H1 (cell line): ENCODE results near the gene CYB561. TPM values are rescaled to one million over a fixed set of nuclear protein-coding genes. Genes with fewer than 3 reads are reported as not detected.

Source experiments
- CTCF ChIA-PET: fragments of 300-600 bp; sonication (Branson Sonifier 250); formaldehyde crosslinking; loops from one replicate; lab custom pipeline; 2021; ENCODE audit not compliant: partially characterized antibody; lab: Charles Lee
- POLR2A ChIA-PET: fragments of 300-600 bp; sonication (Branson Sonifier 250); formaldehyde crosslinking; loops from one replicate; lab custom pipeline; 2021; ENCODE audit warnings: inconsistent platforms; ENCODE audit not compliant: partially characterized antibody; lab: Charles Lee
- DNase-seq, 2 experiments: peaks; one replicate each; pipeline versions ENCODE4 v3.0.0 to v3.0.0-alpha.2; 2010 to 2022; ENCODE audit warnings: low spot score in 2 of 2, low read depth in 1 of 2, mixed read lengths in 1 of 2
- FAIRE-seq: peaks from 2 replicates; lab custom pipeline; 2011; peaks lifted over from hg19 to GRCh38; lab: Jason Lieb, UNC
- H2AFZ ChIP-seq: 2 replicates; pipeline ENCODE4 v1.8.1; 2012; ENCODE audit warnings: low read length, inconsistent platforms
- H2AK5ac ChIP-seq: 2 replicates; pipeline ENCODE4 v1.6.1; 2013; ENCODE audit warnings: low read depth, low read length
- H2BK120ac ChIP-seq: replicated peaks from 2 replicates; pipeline ENCODE3; 2013; ENCODE audit warnings: low read depth, low read length, inconsistent platforms
- H2BK12ac ChIP-seq: 2 replicates; pipeline ENCODE4 v1.6.1; 2013; ENCODE audit warnings: low read depth, low read length
- H2BK15ac ChIP-seq: 2 replicates; pipeline ENCODE4 v1.6.1; 2013; ENCODE audit warnings: low read length
- H2BK20ac ChIP-seq: 2 replicates; pipeline ENCODE4 v1.6.1; 2013; ENCODE audit warnings: low read length
- H2BK5ac ChIP-seq: 2 replicates; pipeline ENCODE4 v1.6.1; 2013; ENCODE audit warnings: low read depth, low read length
- H3K14ac ChIP-seq: 2 replicates; pipeline ENCODE4 v1.6.1; 2013; ENCODE audit warnings: inconsistent platforms; ENCODE audit not compliant: insufficient read length
- H3K18ac ChIP-seq: 2 replicates; pipeline ENCODE4 v1.6.1; 2013; ENCODE audit warnings: low read length; ENCODE audit errors: extremely low read depth
- H3K23ac ChIP-seq: 2 replicates; pipeline ENCODE4 v1.6.1; 2013; ENCODE audit warnings: inconsistent platforms; ENCODE audit not compliant: insufficient read length
- H3K23me2 ChIP-seq: 2 replicates; pipeline ENCODE4 v1.6.1; 2013; ENCODE audit warnings: low read depth, low read length
- H3K27ac ChIP-seq: 2 replicates; pipeline ENCODE4 v1.6.1; 2011; ENCODE audit warnings: low read depth, low read length, inconsistent platforms
- H3K27me3 ChIP-seq, 4 experiments: replicated peaks in 1 of 4; 1 replicate in 1 of 4; 2 replicates in 3 of 4; pipeline versions ENCODE4 v1.6.1 to v1.8.1; 2011 to 2013; ENCODE audit warnings: low read length in 3 of 4, mild to moderate bottlenecking in 3 of 4, inconsistent platforms in 2 of 4, mixed read lengths in 2 of 4, moderate library complexity in 1 of 4; ENCODE audit not compliant: control insufficient read depth in 3 of 4, insufficient read depth in 3 of 4; ENCODE audit errors: extremely low read depth in 1 of 4
- H3K36me3 ChIP-seq, 4 experiments: 2 replicates each; pipeline versions ENCODE4 v1.6.1 to v1.8.1; 2011 to 2013; ENCODE audit warnings: mild to moderate bottlenecking in 4 of 4, low read length in 3 of 4, moderate library complexity in 2 of 4, control low read depth in 1 of 4, inconsistent platforms in 1 of 4; ENCODE audit not compliant: insufficient read depth in 4 of 4, control insufficient read depth in 2 of 4
- H3K4ac ChIP-seq: replicated peaks from 2 replicates; pipeline ENCODE3; 2013; ENCODE audit warnings: low read length, low read depth, mixed read lengths, inconsistent platforms; ENCODE audit not compliant: insufficient read length
- H3K4me1 ChIP-seq, 4 experiments: replicated peaks in 1 of 4; 1 replicate in 1 of 4; 2 replicates in 3 of 4; pipeline versions ENCODE4 v1.6.1 to v1.8.1; 2011 to 2013; ENCODE audit warnings: low read length in 3 of 4, inconsistent platforms in 2 of 4, mixed read lengths in 1 of 4; ENCODE audit not compliant: insufficient read depth in 4 of 4, control insufficient read depth in 3 of 4
- H3K4me2 ChIP-seq, 2 experiments: 2 replicates each; pipeline versions ENCODE4 v1.6.1 to v1.8.1; 2011 to 2013; ENCODE audit warnings: low read depth in 2 of 2, low read length in 2 of 2, control low read depth in 1 of 2, inconsistent platforms in 1 of 2, mild to moderate bottlenecking in 1 of 2; ENCODE audit not compliant: insufficient read depth in 1 of 2
- H3K4me3 ChIP-seq, 4 experiments: fragments of 200-600, 300-600 bp in 1 of 4; sonication (generic), shearing (Covaris generic), sonication (Bioruptor Twin) in 1 of 4; 2 replicates each; pipeline versions ENCODE4 v1.5.1 to v1.8.1; 2011 to 2016; ENCODE audit warnings: low read length in 4 of 4, low read depth in 3 of 4, control low read depth in 2 of 4, inconsistent platforms in 2 of 4, mild to moderate bottlenecking in 2 of 4, mixed read lengths in 1 of 4, moderate library complexity in 1 of 4; ENCODE audit not compliant: insufficient read depth in 2 of 4; ENCODE audit errors: extremely low read depth in 1 of 4
- H3K56ac ChIP-seq: replicated peaks from 2 replicates; pipeline ENCODE3; 2013; ENCODE audit warnings: low read depth, mild to moderate bottlenecking, mixed read lengths, low read length, inconsistent platforms; ENCODE audit not compliant: insufficient read length
- H3K79me1 ChIP-seq: 2 replicates; pipeline ENCODE4 v1.6.1; 2013; ENCODE audit warnings: low read depth, low read length, control low read depth
- H3K79me2 ChIP-seq, 2 experiments: 2 replicates each; pipeline versions ENCODE4 v1.6.1 to v1.8.1; 2012 to 2013; ENCODE audit warnings: low read length in 2 of 2, mild to moderate bottlenecking in 2 of 2, inconsistent platforms in 1 of 2; ENCODE audit not compliant: insufficient read depth in 2 of 2, control insufficient read depth in 1 of 2
- H3K9ac ChIP-seq, 4 experiments: replicated peaks in 1 of 4; 1 replicate in 1 of 4; 2 replicates in 3 of 4; pipeline versions ENCODE4 v1.6.1 to v1.8.1; 2011 to 2013; ENCODE audit warnings: low read depth in 3 of 4, low read length in 3 of 4, control low read depth in 2 of 4, mild to moderate bottlenecking in 2 of 4, moderate library complexity in 2 of 4, inconsistent platforms in 1 of 4; ENCODE audit errors: extremely low read depth in 1 of 4
- H3K9me3 ChIP-seq, 2 experiments: 2 replicates each; pipeline versions ENCODE4 v1.6.1 to v1.8.1; 2012 to 2013; ENCODE audit warnings: mild to moderate bottlenecking in 2 of 2, moderate library complexity in 2 of 2, control low read depth in 1 of 2, inconsistent platforms in 1 of 2, low read depth in 1 of 2, low read length in 1 of 2, mixed read lengths in 1 of 2; ENCODE audit not compliant: insufficient read depth in 2 of 2
- H4K20me1 ChIP-seq, 2 experiments: replicated peaks in 1 of 2; 2 replicates each; pipeline versions ENCODE3 to v1.8.1; 2011 to 2013; ENCODE audit warnings: inconsistent platforms in 2 of 2, low read length in 2 of 2, mild to moderate bottlenecking in 1 of 2; ENCODE audit not compliant: insufficient read depth in 2 of 2, control insufficient read depth in 1 of 2
- H4K5ac ChIP-seq: 2 replicates; pipeline ENCODE4 v1.6.1; 2013; ENCODE audit warnings: low read length, low read depth, mixed read lengths, inconsistent platforms; ENCODE audit not compliant: insufficient read length
- H4K8ac ChIP-seq: 2 replicates; pipeline ENCODE4 v1.8.0; 2013; ENCODE audit warnings: mild to moderate bottlenecking, moderate library complexity, low read length, inconsistent platforms; ENCODE audit not compliant: insufficient read depth; ENCODE audit errors: extremely low read depth
- H4K91ac ChIP-seq: replicated peaks from 2 replicates; pipeline ENCODE3; 2013; ENCODE audit warnings: low read length, mixed read lengths, inconsistent platforms; ENCODE audit not compliant: insufficient read length
- EZH2 ChIP-seq: fragments of 200-600 bp; sonication (generic); IDR thresholded peaks from 2 replicates; pipeline ENCODE4 v1.7.1; 2012; ENCODE audit warnings: low read depth, mild to moderate bottlenecking, moderate library complexity, low read length, inconsistent platforms; ENCODE audit not compliant: severe bottlenecking
- NRF1 ChIP-seq: IDR thresholded peaks from 2 replicates; pipeline ENCODE4 v1.6.1; 2011; ENCODE audit warnings: mild to moderate bottlenecking, low read depth, low read length, improper control_type of control experiment
- TBP ChIP-seq: IDR thresholded peaks from 2 replicates; pipeline ENCODE4 v1.6.1; 2011; ENCODE audit warnings: low read depth, low read length, improper control_type of control experiment
- WGBS, 2 experiments: shearing (Covaris generic) in 1 of 2; methylation state at CpG; one replicate each; pipeline versions ENCODE4 v1.1.6 to v1.1.7; 2013 to 2015; ENCODE audit warnings: low lambda C conversion rate in 2 of 2, mixed read lengths in 2 of 2, inconsistent platforms in 1 of 2, low coverage in 1 of 2, missing lambda C conversion rate in 1 of 2; ENCODE audit not compliant: insufficient replicate concordance in 2 of 2, insufficient coverage in 1 of 2, insufficient read length in 1 of 2; ENCODE audit errors: extremely low coverage in 1 of 2, missing lambda C conversion rate in 1 of 2; 5-methylcytosine and 5-hydroxymethylcytosine counted together
- polyA plus RNA-seq, 7 experiments: library from polyadenylated mRNA; depleted of rRNA in 3 of 7; stranded (reverse) in 5 of 7; unstranded in 2 of 7; fragments of >200 nt in 5 of 7; fragments of 200-250 nt in 2 of 7; gene quantifications; 1 replicate in 5 of 7; 2 replicates in 1 of 7; 4 replicates in 1 of 7; pipeline versions ENCODE4 v1.2.1 to v1.2.3, GENCODE V29; 2011 to 2013; ENCODE audit warnings: missing spikeins in 2 of 7, mixed read lengths in 2 of 7
- total RNA-seq: library from RNA; stranded (reverse); fragmentation: NEBNext Ultra II Directional; extraction: Animal tissue kit (Norgen Biotek cat#: 25700); gene quantifications from 2 replicates; pipeline ENCODE4 v1.2.1, GENCODE V29; 2021

Gene CYB561
- total and polyA plus RNA-seq, 2 of the 8 experiments (the other 6 are each of a cell fraction or from before 2014, with no cell fraction given) = 19.7 to 23.4 TPM

- Histone ChIP-seq H2BK5ac (no peak overlapping the region), H3K79me1 (no peaks in the 10 kb centered on the region), H3K18ac (no peak overlapping the region), H4K91ac (no peak overlapping the region), H3K27me3 (no peaks in the 10 kb centered on the region), H3K9ac (no peak overlapping the region), H3K56ac (no peak overlapping the region), H3K23me2 (no peaks in the 10 kb centered on the region), H2AK5ac (no peak overlapping the region), H3K27ac (no peak overlapping the region), H2BK20ac (no peak overlapping the region), H2BK120ac (no peak overlapping the region), H3K4ac (no peak overlapping the region), H3K14ac (no peak overlapping the region), H2AFZ (no peak overlapping the region), H4K8ac (no peak overlapping the region), H4K20me1 (no peaks in the 10 kb centered on the region), H3K36me3 (no peaks in the 10 kb centered on the region), H2BK15ac (no peak overlapping the region), H3K9me3 (no peaks in the 10 kb centered on the region), H3K4me3 (no peak overlapping the region), H4K5ac (no peak overlapping the region), H3K4me2 (no peak overlapping the region), H3K23ac (no peak overlapping the region), H3K79me2 (no peaks in the 10 kb centered on the region), H2BK12ac (no peak overlapping the region), H3K4me1 (no peaks in the 10 kb centered on the region)
- ChIA-PET POLR2A (no interaction called here), CTCF (interaction anchor here (1.0 to 7.7 kb wide), 5 partner anchors 6 to 331 kb away, joined by 3 to 48 read pairs (median 5); no protein-coding TSS in a partner anchor)
- FAIRE-seq = no peak
- 82% methylated on average over 3 of the region's 3 CpGs; no CpG with 5 or more reads in 1 of the 2 experiments for WGBS, 2 experiments
- TF ChIP-seq NRF1 (no peak), TBP (no peak), EZH2 (no peak)
- no peak for DNase-seq
Measured at GRCh38 chr17:63413128-63413527, 33.0 kb downstream of the CYB561 start.
